Measurements from ENCODE around the gene SUN3. TPM values are rescaled to one million over a fixed set of nuclear protein-coding genes. Genes with fewer than 3 reads are reported as not detected.

The SUN3 gene
- total and polyA plus RNA-seq, 10 of the 15 experiments (the other 5 are each of a cell fraction or from before 2014, with no cell fraction given) = 0.29 to 0.48 TPM; not detected in 8

DNA sequence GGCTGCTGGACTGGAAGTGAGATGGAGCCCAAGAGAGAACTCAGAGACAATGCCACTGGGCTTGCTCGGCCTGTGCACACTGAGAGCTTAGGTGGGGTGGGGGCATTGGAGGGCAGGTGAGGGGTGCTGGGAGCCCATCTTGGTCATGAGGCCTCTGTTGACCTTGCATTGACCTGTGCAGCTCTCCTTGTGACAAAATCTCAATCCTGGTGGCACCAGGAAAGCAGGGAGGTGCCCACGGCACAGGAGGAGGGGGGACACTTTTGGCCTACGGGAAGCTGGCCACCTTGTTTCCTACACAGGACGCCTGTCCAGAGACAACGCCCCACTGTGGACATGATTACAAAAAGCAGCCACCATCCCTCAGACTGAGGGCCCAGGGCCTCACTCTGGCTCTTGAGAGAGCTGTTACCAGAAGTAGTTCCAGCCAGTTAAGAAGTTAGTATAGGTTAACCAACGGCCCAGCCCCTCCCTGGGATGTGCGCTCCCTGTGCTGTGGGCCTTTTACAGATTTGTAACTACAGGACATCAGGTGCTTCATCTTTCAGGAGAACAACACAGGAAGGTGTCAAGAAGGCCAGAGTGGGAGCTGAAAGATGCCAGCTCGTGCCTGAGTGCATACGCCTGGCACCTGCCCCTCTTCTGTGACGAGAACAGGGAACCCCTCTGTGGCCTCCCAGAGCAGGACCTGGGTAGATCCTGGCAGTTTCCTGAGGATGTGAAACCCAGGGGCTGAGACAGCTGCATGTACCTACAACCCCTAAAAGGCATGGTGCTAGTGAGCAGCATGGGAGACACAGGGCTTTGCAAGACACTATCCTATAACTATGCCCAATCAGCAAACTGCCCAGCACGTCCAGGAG lies 91.0 kb downstream of the SUN3 start (continued):
- TF ChIP-seq, protein P1, sequence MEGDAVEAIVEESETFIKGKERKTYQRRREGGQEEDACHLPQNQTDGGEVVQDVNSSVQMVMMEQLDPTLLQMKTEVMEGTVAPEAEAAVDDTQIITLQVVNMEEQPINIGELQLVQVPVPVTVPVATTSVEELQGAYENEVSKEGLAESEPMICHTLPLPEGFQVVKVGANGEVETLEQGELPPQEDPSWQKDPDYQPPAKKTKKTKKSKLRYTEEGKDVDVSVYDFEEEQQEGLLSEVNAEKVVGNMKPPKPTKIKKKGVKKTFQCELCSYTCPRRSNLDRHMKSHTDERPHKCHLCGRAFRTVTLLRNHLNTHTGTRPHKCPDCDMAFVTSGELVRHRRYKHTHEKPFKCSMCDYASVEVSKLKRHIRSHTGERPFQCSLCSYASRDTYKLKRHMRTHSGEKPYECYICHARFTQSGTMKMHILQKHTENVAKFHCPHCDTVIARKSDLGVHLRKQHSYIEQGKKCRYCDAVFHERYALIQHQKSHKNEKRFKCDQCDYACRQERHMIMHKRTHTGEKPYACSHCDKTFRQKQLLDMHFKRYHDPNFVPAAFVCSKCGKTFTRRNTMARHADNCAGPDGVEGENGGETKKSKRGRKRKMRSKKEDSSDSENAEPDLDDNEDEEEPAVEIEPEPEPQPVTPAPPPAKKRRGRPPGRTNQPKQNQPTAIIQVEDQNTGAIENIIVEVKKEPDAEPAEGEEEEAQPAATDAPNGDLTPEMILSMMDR (IDR thresholded peaks at IDR 0.05 in 2 of 3, conservative IDR thresholded peaks at IDR 0.05 in 1 of 3; ENCODE audit: control insufficient read depth in 2 of 3, extremely low read depth in 1 of 3, insufficient read depth in 1 of 3, low read depth in 3 of 3, low read length in 3 of 3) = peak in 1 of 3 experiments; percentile 14; a peak in 1 of 6 replicates
- peak; percentile 52 for TF ChIP-seq IKZF1 (conservative IDR thresholded peaks at IDR 0.05)
- TF ChIP-seq TBL1XR1 (IDR thresholded peaks at IDR 0.05; ENCODE audit: low read depth, low read length) = 0 out of 2 replicates have a peak, but pooled peaks have one; percentile 23
- no peak for TF ChIP-seq RB1 (IDR thresholded peaks at IDR 0.05; ENCODE audit: borderline replicate concordance)
- peak; percentile 89 for TF ChIP-seq TCF12 (IDR thresholded peaks at IDR 0.05; ENCODE audit: low read depth, low read length)
- TF ChIP-seq SIN3A (IDR thresholded peaks at IDR 0.05; ENCODE audit: low read depth, low read length) = no peak
- TF ChIP-seq ATF7 (IDR thresholded peaks at IDR 0.05; ENCODE audit: low read depth) = no peak
- peak; percentile 12 for TF ChIP-seq MEF2B (IDR thresholded peaks at IDR 0.05; ENCODE audit: partially characterized antibody, poor library complexity, severe bottlenecking)
- peak; percentile 50 for TF ChIP-seq SP1 (IDR thresholded peaks at IDR 0.05; ENCODE audit: low read depth, low read length)

Other genes starting within 250 kb of the SUN3 start
- under 0.01 and 0.05 TPM in 2 replicates for gene PKD1L1, start 80.6 kb downstream of the SUN3 start, total RNA-seq (2014; rRNA removed)
- gene PKD1L1, start 80.6 kb downstream of the SUN3 start, total RNA-seq (2014; rRNA removed; fragmentation: Illumina TruSeq; extraction: Trizol) = 0.04 and 0.05 TPM in 2 replicates
- gene PKD1L1, start 80.6 kb downstream of the SUN3 start, total RNA-seq (2021) = 0.05 and 0.08 TPM in 2 replicates
- 0.01 and 0.06 TPM in 2 replicates for gene PKD1L1, start 80.6 kb downstream of the SUN3 start, polyA plus RNA-seq (2011; rRNA removed)
- gene PKD1L1, start 80.6 kb downstream of the SUN3 start, polyA plus RNA-seq (2014; fragmentation: Illumina TruSeq; extraction: Trizol) = 0.01 and 0.02 TPM in 2 replicates
- under 1 TPM in 1 of 2 experiments, not detected in 1; 0.02 TPM for gene PKD1L1, start 80.6 kb downstream of the SUN3 start, polyA plus RNA-seq (2014; fragmentation: Nextera tagmentation; extraction: Ambion mirVana)
- gene PKD1L1, start 80.6 kb downstream of the SUN3 start, polyA plus RNA-seq (2014; rRNA removed) = 0.04 TPM in 1 of 2 replicates, not detected in the other
- gene PKD1L1, start 80.6 kb downstream of the SUN3 start, polyA plus RNA-seq (2016; fragmentation: Nextera tagmentation; extraction: Ambion mirVana) = under 1 TPM in 1 of 2 experiments, not detected in 1; 0.04 TPM
- 10.4 and 10.7 TPM in 2 replicates for gene HUS1, start 49.5 kb downstream of the SUN3 start, total RNA-seq (2014; rRNA removed)
- 14.1 and 17.2 TPM in 2 replicates for gene HUS1, start 49.5 kb downstream of the SUN3 start, total RNA-seq (2014; rRNA removed; fragmentation: Illumina TruSeq; extraction: Trizol)
- 21.5 and 26.8 TPM in 2 replicates for gene HUS1, start 49.5 kb downstream of the SUN3 start, total RNA-seq (2021)
- gene HUS1, start 49.5 kb downstream of the SUN3 start, polyA plus RNA-seq (2011; rRNA removed) = 24.2 and 30.8 TPM in 2 replicates
- 22.3 and 23.7 TPM in 2 replicates for gene HUS1, start 49.5 kb downstream of the SUN3 start, polyA plus RNA-seq (2014; fragmentation: Illumina TruSeq; extraction: Trizol)
- 10 to 100 TPM; 26.4 to 35.5 TPM for gene HUS1, start 49.5 kb downstream of the SUN3 start, polyA plus RNA-seq (2014; fragmentation: Nextera tagmentation; extraction: Ambion mirVana)
- gene HUS1, start 49.5 kb downstream of the SUN3 start, polyA plus RNA-seq (2014; rRNA removed) = 15.2 and 16.2 TPM in 2 replicates
- 10 to 100 TPM; 21.1 to 22.9 TPM for gene HUS1, start 49.5 kb downstream of the SUN3 start, polyA plus RNA-seq (2016; fragmentation: Nextera tagmentation; extraction: Ambion mirVana)
- not detected in 2 replicates for gene C7orf57, start 6.4 kb upstream of the SUN3 start, total RNA-seq (2014; rRNA removed)
- gene C7orf57, start 6.4 kb upstream of the SUN3 start, total RNA-seq (2014; rRNA removed; fragmentation: Illumina TruSeq; extraction: Trizol) = 0.09 TPM in 1 of 2 replicates, not detected in the other
- gene C7orf57, start 6.4 kb upstream of the SUN3 start, total RNA-seq (2021) = not detected in 2 replicates
- gene C7orf57, start 6.4 kb upstream of the SUN3 start, polyA plus RNA-seq (2011; rRNA removed) = 0.04 and 0.10 TPM in 2 replicates
- gene C7orf57, start 6.4 kb upstream of the SUN3 start, polyA plus RNA-seq (2014; fragmentation: Illumina TruSeq; extraction: Trizol) = 0.10 TPM in 1 of 2 replicates, not detected in the other
- gene C7orf57, start 6.4 kb upstream of the SUN3 start, polyA plus RNA-seq (2014; fragmentation: Nextera tagmentation; extraction: Ambion mirVana) = under 1 TPM; 0.07 to 0.21 TPM
- gene C7orf57, start 6.4 kb upstream of the SUN3 start, polyA plus RNA-seq (2014; rRNA removed) = 0.04 TPM in 2 replicates
- not detected for gene C7orf57, start 6.4 kb upstream of the SUN3 start, polyA plus RNA-seq (2016; fragmentation: Nextera tagmentation; extraction: Ambion mirVana)
- 4.7 and 5.1 TPM in 2 replicates for gene UPP1, start 60.2 kb upstream of the SUN3 start, total RNA-seq (2014; rRNA removed)
- gene UPP1, start 60.2 kb upstream of the SUN3 start, total RNA-seq (2014; rRNA removed; fragmentation: Illumina TruSeq; extraction: Trizol) = 2.5 and 2.9 TPM in 2 replicates
- gene UPP1, start 60.2 kb upstream of the SUN3 start, total RNA-seq (2021) = 6.2 and 6.3 TPM in 2 replicates
- gene UPP1, start 60.2 kb upstream of the SUN3 start, polyA plus RNA-seq (2011; rRNA removed) = 3.4 and 4.6 TPM in 2 replicates
- gene UPP1, start 60.2 kb upstream of the SUN3 start, polyA plus RNA-seq (2014; fragmentation: Illumina TruSeq; extraction: Trizol) = 2.6 and 3.5 TPM in 2 replicates
- 1 to 10 TPM in 1 of 2 experiments, under 1 TPM in 1; 0.93 to 3.8 TPM for gene UPP1, start 60.2 kb upstream of the SUN3 start, polyA plus RNA-seq (2014; fragmentation: Nextera tagmentation; extraction: Ambion mirVana)
- gene UPP1, start 60.2 kb upstream of the SUN3 start, polyA plus RNA-seq (2014; rRNA removed) = 7.9 and 9.4 TPM in 2 replicates
- gene UPP1, start 60.2 kb upstream of the SUN3 start, polyA plus RNA-seq (2016; fragmentation: Nextera tagmentation; extraction: Ambion mirVana) = 1 to 10 TPM; 3.1 to 3.9 TPM
- under 0.01 and 0.11 TPM in 2 replicates for gene ABCA13, start 142.4 kb upstream of the SUN3 start, total RNA-seq (2014; rRNA removed)
- 0.04 and 0.05 TPM in 2 replicates for gene ABCA13, start 142.4 kb upstream of the SUN3 start, total RNA-seq (2014; rRNA removed; fragmentation: Illumina TruSeq; extraction: Trizol)
- gene ABCA13, start 142.4 kb upstream of the SUN3 start, total RNA-seq (2021) = 0.03 TPM in 1 of 2 replicates, not detected in the other
- 0.75 and 0.98 TPM in 2 replicates for gene ABCA13, start 142.4 kb upstream of the SUN3 start, polyA plus RNA-seq (2011; rRNA removed)
- gene ABCA13, start 142.4 kb upstream of the SUN3 start, polyA plus RNA-seq (2014; fragmentation: Illumina TruSeq; extraction: Trizol) = 0.03 and 0.05 TPM in 2 replicates
- under 1 TPM in 1 of 2 experiments, not detected in 1; 0.04 TPM for gene ABCA13, start 142.4 kb upstream of the SUN3 start, polyA plus RNA-seq (2014; fragmentation: Nextera tagmentation; extraction: Ambion mirVana)
- gene ABCA13, start 142.4 kb upstream of the SUN3 start, polyA plus RNA-seq (2014; rRNA removed) = 0.04 TPM in 2 replicates
- gene ABCA13, start 142.4 kb upstream of the SUN3 start, polyA plus RNA-seq (2016; fragmentation: Nextera tagmentation; extraction: Ambion mirVana) = under 1 TPM in 1 of 2 experiments, not detected in 1; 0.15 TPM

Measured in GM12878 (cell line).